Immature natural killer cell (primary cell): ENCODE results near the gene PRDM1. TPM values are rescaled to one million over a fixed set of nuclear protein-coding genes. Genes with fewer than 3 reads are reported as not detected.

ENCODE experiments used
- DNase-seq, 3 donors: peaks; one replicate each; pipeline ENCODE4 v3.0.0; 2022; ENCODE audit warnings: mixed read lengths in 1 of 3
- H3K27ac Mint-ChIP-seq, 6 donors: one replicate each; pipeline ENCODE4 v1.8.0; 2020; ENCODE audit warnings: mixed read lengths in 6 of 6, mild to moderate bottlenecking in 5 of 6, inconsistent platforms in 4 of 6, moderate library complexity in 3 of 6
- H3K27me3 Mint-ChIP-seq, 3 donors: one replicate each; pipeline ENCODE4 v1.8.0; 2020 to 2021; ENCODE audit warnings: low read depth in 3 of 3, mild to moderate bottlenecking in 3 of 3, mixed read lengths in 3 of 3, moderate library complexity in 3 of 3, inconsistent platforms in 1 of 3
- H3K36me3 Mint-ChIP-seq, 3 donors: one replicate each; pipeline ENCODE4 v1.8.0; 2020; ENCODE audit warnings: mixed read lengths in 3 of 3, inconsistent platforms in 2 of 3, mild to moderate bottlenecking in 2 of 3
- H3K4me1 Mint-ChIP-seq, 2 donors: one replicate each; pipeline ENCODE4 v1.8.0; 2020; ENCODE audit warnings: inconsistent platforms in 2 of 2, mild to moderate bottlenecking in 2 of 2, mixed read lengths in 2 of 2, moderate library complexity in 1 of 2
- H3K4me3 Mint-ChIP-seq, 5 donors: one replicate each; pipeline ENCODE4 v1.8.0; 2020; ENCODE audit warnings: mild to moderate bottlenecking in 5 of 5, mixed read lengths in 5 of 5, inconsistent platforms in 3 of 5, moderate library complexity in 3 of 5
- H3K9me3 Mint-ChIP-seq, 6 donors: one replicate each; pipeline ENCODE4 v1.8.0; 2020; ENCODE audit warnings: mild to moderate bottlenecking in 6 of 6, mixed read lengths in 6 of 6, inconsistent platforms in 4 of 6, moderate library complexity in 3 of 6
- polyA plus RNA-seq, 3 donors: library from polyadenylated mRNA; unstranded; fragments of 300-500 nt; fragmentation: Illumina TruSeq; gene quantifications; one replicate each; pipeline ENCODE4 v1.2.3, GENCODE V29; 2021

The PRDM1 gene
- polyA plus RNA-seq, 3 donors from 2014 or later, result 25.3 to 77.0 (median 33.0) TPM

- no peaks in the 10 kb centered on the region for H3K9me3 Mint-ChIP-seq
- H3K4me1 Mint-ChIP-seq, result peaks cover 25 to 28% of the 10 kb centered on the region in 2 donors
- no peaks in the 10 kb centered on the region for H3K36me3 Mint-ChIP-seq
- DNase-seq, result no peak
- no peak overlapping the region for H3K27ac Mint-ChIP-seq
- H3K27me3 Mint-ChIP-seq, result peaks cover 0 to 2% (median 0%) of the 10 kb centered on the region in 3 donors
- H3K4me3 Mint-ChIP-seq, result no peak overlapping the region
These were observed 6.0 kb upstream of the PRDM1 start for GRCh38 chr6:106079961-106080762.

DNA sequence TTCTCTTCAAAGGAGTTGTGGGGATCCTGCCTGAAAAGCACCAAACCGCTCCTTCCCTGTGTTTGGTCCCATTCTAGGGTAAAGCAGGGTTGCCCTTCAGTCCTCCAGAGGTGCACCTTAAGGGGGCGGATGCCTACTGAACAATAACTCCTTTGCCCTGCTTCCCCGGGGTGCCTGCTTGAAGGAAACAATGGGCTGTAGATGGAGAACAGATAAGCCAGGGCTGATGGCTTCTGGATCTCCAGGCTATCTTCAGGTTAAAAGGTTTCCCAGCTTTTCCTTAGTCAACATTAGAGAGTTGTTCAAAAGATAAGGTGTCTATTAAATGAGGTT, 5.4 kb upstream of the PRDM1 start:
- no peak overlapping the region for H3K27ac Mint-ChIP-seq
- no peaks in the 10 kb centered on the region for H3K9me3 Mint-ChIP-seq
- H3K4me3 Mint-ChIP-seq, result no peak overlapping the region

DNA sequence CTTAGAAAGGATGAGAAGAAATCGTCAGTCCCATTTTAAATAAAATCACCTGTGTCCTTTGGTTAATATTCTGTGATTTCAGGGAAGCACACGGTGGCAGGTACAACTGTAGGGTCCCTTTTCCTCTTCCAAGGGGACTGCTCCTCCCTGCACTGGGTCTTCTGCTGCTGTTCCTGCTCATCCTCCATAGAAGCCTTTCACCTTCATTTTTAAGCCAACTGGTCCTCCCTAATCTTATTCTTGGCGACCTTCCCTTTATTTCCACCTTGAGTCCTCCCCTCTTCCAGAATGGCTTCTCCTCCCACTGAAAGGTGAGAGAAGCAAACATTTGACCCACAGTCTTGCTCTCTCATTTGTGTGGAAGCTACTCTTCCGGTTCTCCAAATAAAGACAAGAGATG, 4.4 kb upstream of the PRDM1 start:
- peaks cover 37 to 42% of the 10 kb centered on the region in 2 donors for H3K4me1 Mint-ChIP-seq
- H3K27ac Mint-ChIP-seq, result peak overlapping the region in 1 of 6 donors; percentile 69
- H3K36me3 Mint-ChIP-seq, result no peaks in the 10 kb centered on the region
- H3K4me3 Mint-ChIP-seq, result no peak overlapping the region
- H3K9me3 Mint-ChIP-seq, result no peaks in the 10 kb centered on the region
- H3K27me3 Mint-ChIP-seq, result peaks cover 0 to 5% (median 2%) of the 10 kb centered on the region in 3 donors
- DNase-seq, result no peak

More for the DNA sequence above, 5.4 kb upstream of the PRDM1 start:
- Mint-ChIP-seq H3K36me3 (no peaks in the 10 kb centered on the region), H3K4me1 (peaks cover 31 to 34% of the 10 kb centered on the region in 2 donors), H3K27me3 (peaks cover 0 to 3% (median 2%) of the 10 kb centered on the region in 3 donors)
- DNase-seq, result no peak

- no peak for DNase-seq
- Mint-ChIP-seq H3K4me1 (peaks cover 49 to 54% of the 10 kb centered on the region in 2 donors), H3K27ac (peak overlapping the region in 5 of 6 donors; percentile 0 to 77 (median 55)), H3K4me3 (no peak overlapping the region), H3K36me3 (no peaks in the 10 kb centered on the region), H3K27me3 (peaks cover 0 to 6% (median 2%) of the 10 kb centered on the region in 3 donors), H3K9me3 (no peaks in the 10 kb centered on the region)
These were observed 3.3 kb upstream of the PRDM1 start for GRCh38 chr6:106082735-106083398.

DNA sequence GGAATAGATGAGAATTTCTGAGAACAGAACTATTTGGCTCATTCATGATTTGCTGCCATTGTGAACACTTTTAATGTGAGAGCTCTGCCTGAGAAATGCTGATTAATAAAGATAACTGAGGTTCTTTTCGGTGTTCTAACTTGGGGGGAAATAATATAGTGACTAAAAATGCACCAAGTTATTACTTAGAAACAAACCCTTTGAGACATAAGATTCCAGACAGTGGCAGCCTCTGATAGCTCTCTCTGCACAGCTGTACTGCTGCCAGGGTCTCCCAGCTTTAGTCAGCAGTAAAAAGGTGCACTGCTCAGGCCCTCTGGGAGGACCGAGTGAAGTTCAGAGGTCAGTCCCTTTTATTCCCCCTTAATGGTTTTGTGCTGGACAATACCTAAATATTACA, 2.5 kb upstream of the PRDM1 start:
- H3K36me3 Mint-ChIP-seq, result no peaks in the 10 kb centered on the region
- DNase-seq, result no peak
- peak overlapping the region in 3 of 6 donors; percentile 36 to 78 (median 43) for H3K27ac Mint-ChIP-seq
- no peak overlapping the region for H3K4me3 Mint-ChIP-seq
- H3K27me3 Mint-ChIP-seq, result peaks cover 2 to 6% (median 2%) of the 10 kb centered on the region in 3 donors
- no peaks in the 10 kb centered on the region for H3K9me3 Mint-ChIP-seq
- peaks cover 55 to 62% of the 10 kb centered on the region in 2 donors for H3K4me1 Mint-ChIP-seq

DNA sequence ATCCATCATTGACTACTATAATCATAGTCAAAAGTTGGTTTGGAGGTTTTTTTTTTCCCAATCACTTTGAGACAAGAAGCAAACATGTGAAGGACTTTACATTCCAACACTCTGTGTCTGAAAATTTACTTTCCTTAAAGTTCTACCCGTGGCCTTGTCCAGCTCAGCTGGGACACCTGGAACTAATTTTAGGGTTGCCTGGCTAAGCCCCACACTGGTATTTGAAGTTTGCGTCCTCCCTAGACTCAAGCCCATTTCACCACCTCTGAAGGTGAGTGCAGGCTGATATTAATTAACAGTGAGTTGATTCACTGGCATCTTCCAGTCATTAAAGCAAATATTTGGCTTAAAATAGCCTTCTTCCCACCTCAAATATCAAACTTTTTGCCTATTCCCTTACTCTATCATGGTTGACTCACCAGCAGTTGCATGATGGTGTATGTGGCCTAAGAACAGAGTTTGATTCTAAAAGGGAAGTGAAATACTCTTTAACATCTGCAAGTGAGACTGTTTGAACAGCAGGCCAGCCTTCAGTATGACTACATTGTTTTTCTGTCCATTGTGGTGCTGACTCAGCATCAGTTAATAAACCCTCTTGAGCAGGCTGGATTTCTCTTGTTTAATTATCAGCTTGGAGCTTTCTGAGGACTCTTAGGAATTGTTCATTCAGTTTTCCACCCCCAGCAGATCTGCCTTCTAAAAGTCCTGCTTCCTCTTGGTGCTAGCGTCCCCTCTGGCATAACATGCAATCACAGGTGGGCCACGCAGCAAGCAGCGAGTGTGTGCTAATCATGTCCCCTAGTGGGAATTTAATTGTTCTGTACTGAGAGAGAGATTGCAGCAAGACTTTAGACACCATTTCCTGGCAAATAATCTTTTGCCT, 1.8 kb upstream of the PRDM1 start:
- Mint-ChIP-seq H3K9me3 (no peaks in the 10 kb centered on the region), H3K27me3 (peaks cover 2 to 6% (median 2%) of the 10 kb centered on the region in 3 donors), H3K4me3 (peak overlapping the region in 1 of 5 donors; percentile 8), H3K4me1 (peaks cover 55 to 69% of the 10 kb centered on the region in 2 donors), H3K36me3 (no peaks in the 10 kb centered on the region), H3K27ac (peak overlapping the region; percentile 18 to 81 (median 40))
- no peak for DNase-seq

- H3K4me1 Mint-ChIP-seq, result peaks cover 59 to 77% of the 10 kb centered on the region in 2 donors
- H3K4me3 Mint-ChIP-seq, result peak overlapping the region; percentile 85 to 96 (median 91)
- no peaks in the 10 kb centered on the region for H3K9me3 Mint-ChIP-seq
- H3K27me3 Mint-ChIP-seq, result peaks cover 2 to 9% (median 2%) of the 10 kb centered on the region in 3 donors
- peaks cover 0 to 4% (median 0%) of the 10 kb centered on the region in 3 donors for H3K36me3 Mint-ChIP-seq
- peak overlapping the region; percentile 24 to 83 (median 78) for H3K27ac Mint-ChIP-seq
- DNase-seq, result no peak
These were observed 996 bp upstream of the PRDM1 start for GRCh38 chr6:106084989-106085691.

- H3K4me1 Mint-ChIP-seq, result peaks cover 64 to 82% of the 10 kb centered on the region in 2 donors
- H3K4me3 Mint-ChIP-seq, result peak overlapping the region; percentile 85 to 96 (median 91)
- H3K27ac Mint-ChIP-seq, result peak overlapping the region; percentile 76 to 89 (median 80)
- H3K27me3 Mint-ChIP-seq, result peaks cover 2 to 9% (median 4%) of the 10 kb centered on the region in 3 donors
- DNase-seq, result no peak
- H3K36me3 Mint-ChIP-seq, result peaks cover 0 to 4% (median 0%) of the 10 kb centered on the region in 3 donors
- H3K9me3 Mint-ChIP-seq, result no peaks in the 10 kb centered on the region
These were observed 498 bp upstream of the PRDM1 start for GRCh38 chr6:106085692-106085983.

DNA sequence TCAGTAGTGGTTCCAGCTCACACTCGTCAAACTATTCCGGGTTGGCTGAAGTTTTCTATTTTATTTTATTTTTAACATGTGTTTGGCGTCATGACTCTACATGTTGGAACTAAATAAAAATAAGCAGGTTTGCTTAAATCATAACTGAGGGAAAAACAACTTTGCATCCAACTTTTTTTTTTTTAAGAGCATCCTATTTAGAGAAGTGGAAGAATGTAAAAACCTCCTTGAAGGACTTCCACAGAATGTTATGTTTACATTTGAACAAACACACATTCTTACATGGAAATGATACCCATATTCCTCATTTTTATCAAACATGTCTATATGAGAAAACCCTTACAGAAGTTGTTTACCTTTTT, 659 bp downstream of the PRDM1 start:
- peaks cover 0 to 4% (median 0%) of the 10 kb centered on the region in 3 donors for H3K36me3 Mint-ChIP-seq
- DNase-seq, result no peak
- peaks cover 72 to 89% of the 10 kb centered on the region in 2 donors for H3K4me1 Mint-ChIP-seq
- peak overlapping the region in 3 of 6 donors; percentile 81 to 89 (median 81) for H3K27ac Mint-ChIP-seq
- H3K27me3 Mint-ChIP-seq, result peaks cover 2 to 12% (median 2%) of the 10 kb centered on the region in 3 donors
- peak overlapping the region; percentile 85 to 96 (median 91) for H3K4me3 Mint-ChIP-seq
- no peaks in the 10 kb centered on the region for H3K9me3 Mint-ChIP-seq

DNA sequence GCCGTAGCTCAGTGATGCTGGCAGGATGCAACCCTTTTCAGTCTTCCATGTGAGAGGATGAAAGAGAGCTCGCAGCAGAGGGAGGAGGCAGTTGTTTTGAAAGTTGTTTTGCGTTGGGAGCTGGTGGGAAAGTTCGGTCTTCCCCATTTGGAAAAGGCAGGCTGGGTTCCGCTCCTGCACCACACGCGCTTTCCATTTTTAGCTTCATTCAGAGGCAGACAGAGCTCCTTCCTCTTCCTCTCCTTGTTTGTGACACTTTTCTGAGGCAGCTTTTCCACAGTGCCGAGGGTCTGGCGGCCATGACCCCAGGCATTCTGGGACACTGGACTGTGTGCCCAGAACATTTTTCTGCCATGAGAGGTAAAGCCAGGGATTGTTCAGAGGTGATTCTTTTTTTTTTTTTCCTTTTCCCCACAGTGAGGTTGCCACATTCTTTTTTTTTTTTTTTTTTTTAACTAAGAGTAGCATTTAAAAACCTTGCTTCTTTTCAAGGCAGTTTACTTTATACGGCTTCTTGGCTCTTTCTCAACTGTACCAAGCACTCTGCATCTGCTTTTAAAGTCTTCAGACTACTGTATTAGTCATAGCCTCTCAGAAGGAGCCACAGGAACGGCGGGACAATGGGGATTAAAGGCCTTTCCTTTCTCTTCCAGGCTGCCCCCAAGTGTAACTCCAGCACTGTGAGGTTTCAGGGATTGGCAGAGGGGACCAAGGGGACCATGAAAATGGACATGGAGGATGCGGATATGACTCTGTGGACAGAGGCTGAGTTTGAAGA, 1.6 kb downstream of the PRDM1 start:
- Mint-ChIP-seq H3K4me1 (peaks cover 76 to 94% of the 10 kb centered on the region in 2 donors), H3K36me3 (peaks cover 0 to 4% (median 0%) of the 10 kb centered on the region in 3 donors), H3K27me3 (peaks cover 2 to 12% (median 2%) of the 10 kb centered on the region in 3 donors), H3K27ac (peak overlapping the region in 5 of 6 donors; percentile 28 to 89 (median 59)), H3K4me3 (peak overlapping the region; percentile 85 to 96 (median 91)), H3K9me3 (no peaks in the 10 kb centered on the region)
- DNase-seq, result no peak

DNA sequence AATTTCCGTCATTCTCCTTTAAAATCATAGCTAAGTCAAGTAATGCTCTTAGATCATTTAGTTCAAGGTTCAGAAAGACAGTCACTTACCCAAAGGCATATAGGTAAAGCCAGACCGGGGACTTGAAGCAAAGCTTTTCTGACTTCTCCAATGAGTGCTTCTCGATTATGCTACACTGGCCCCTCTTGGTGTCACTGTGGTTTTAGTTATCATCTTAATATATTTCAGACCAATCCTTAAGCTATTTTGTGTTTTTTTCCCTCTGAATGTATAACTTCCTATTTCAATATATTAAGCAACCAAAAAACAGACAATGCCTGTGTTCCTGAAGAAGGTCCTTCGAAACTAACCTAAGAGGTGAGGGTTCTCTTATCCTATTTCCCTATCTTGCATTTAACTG, 3.9 kb downstream of the PRDM1 start:
- H3K4me3 Mint-ChIP-seq, result peak overlapping the region; percentile 11 to 85 (median 67)
- H3K36me3 Mint-ChIP-seq, result peaks cover 0 to 4% (median 0%) of the 10 kb centered on the region in 3 donors
- H3K27me3 Mint-ChIP-seq, result peaks cover 2 to 12% (median 2%) of the 10 kb centered on the region in 3 donors
- no peaks in the 10 kb centered on the region for H3K9me3 Mint-ChIP-seq
- H3K27ac Mint-ChIP-seq, result peak overlapping the region in 4 of 6 donors; percentile 63 to 91 (median 83)
- peak in 1 of 3 donors; percentile 48 for DNase-seq
- H3K4me1 Mint-ChIP-seq, result peaks cover 73 to 94% of the 10 kb centered on the region in 2 donors

DNA sequence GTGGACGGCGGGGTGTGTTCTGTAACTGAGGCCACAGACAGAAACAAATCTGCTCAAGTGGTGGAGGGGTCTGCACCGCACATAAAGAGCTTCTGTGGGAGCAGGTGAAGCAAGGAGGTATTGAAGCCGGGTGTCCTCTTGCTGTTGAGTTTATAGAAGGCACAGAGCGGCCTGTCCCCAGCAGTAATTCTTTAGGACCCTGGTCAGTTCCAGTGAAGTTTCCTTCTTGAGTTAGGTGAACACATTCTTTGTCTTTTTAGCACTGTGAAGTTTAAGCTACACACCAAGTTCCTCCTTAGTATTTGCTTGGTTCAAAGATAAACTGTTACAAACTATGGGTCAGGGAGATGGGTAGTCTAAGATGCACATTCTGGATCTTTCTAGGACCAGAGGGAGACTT, 6.1 kb downstream of the PRDM1 start:
- Mint-ChIP-seq H3K4me3 (peak overlapping the region in 4 of 5 donors; percentile 6 to 60 (median 23)), H3K4me1 (peaks cover 75 to 95% of the 10 kb centered on the region in 2 donors), H3K27ac (peak overlapping the region in 3 of 6 donors; percentile 53 to 91 (median 74)), H3K36me3 (peaks cover 0 to 4% (median 0%) of the 10 kb centered on the region in 3 donors), H3K9me3 (no peaks in the 10 kb centered on the region), H3K27me3 (peaks cover 2 to 7% (median 4%) of the 10 kb centered on the region in 3 donors)
- DNase-seq, result no peak
